ENCODE measurements around the gene TSPAN32.

Gene TSPAN32

GRCh38 chr11:2304506-2305139 is 2.8 kb downstream of the TSPAN32 start:
- DNase-seq (ENCODE audit: low spot score), result no peak

- peak; percentile 35 for DNase-seq (ENCODE audit: low spot score)
These were observed 3.4 kb downstream of the TSPAN32 start for GRCh38 chr11:2305140-2305778.

DNA sequence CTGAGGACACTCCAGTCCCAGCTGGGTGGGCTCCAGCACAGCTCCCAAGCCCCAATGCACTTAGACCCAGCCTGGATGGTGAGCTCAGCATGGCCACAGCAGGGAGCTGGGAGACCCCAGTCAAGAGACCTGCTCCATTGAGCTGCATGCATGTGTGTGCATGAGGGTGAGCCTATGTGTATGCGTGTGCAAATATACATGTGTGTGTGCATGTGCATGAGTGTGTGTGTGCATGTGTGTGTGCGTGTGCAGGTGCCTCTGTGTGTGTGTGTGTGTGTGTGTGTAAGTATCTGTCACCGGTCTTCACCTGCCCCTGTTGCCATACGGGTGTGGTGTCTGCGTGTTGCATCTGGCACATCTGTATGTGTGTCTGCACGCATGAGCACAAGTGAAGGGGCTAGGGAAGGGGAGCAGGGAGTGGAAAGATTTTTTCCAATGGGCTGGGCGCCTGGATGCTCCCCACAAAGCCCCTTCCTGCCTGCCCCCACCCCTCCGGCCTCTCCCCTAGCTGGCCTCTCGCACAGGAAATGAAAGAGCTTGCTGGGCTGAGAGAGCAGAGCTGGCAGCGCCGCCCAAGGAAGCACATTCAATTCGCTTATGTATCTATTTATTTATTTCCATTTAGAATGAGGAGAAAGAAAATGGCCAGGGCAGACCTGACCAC is 4.1 kb downstream of the TSPAN32 start:
- no peak for DNase-seq (ENCODE audit: low spot score)

- DNase-seq (ENCODE audit: low spot score), result no peak
These were observed 4.6 kb downstream of the TSPAN32 start for GRCh38 chr11:2306452-2306823.

- DNase-seq (ENCODE audit: low spot score), result no peak
These were observed 5.2 kb downstream of the TSPAN32 start for GRCh38 chr11:2306877-2307500.

DNA sequence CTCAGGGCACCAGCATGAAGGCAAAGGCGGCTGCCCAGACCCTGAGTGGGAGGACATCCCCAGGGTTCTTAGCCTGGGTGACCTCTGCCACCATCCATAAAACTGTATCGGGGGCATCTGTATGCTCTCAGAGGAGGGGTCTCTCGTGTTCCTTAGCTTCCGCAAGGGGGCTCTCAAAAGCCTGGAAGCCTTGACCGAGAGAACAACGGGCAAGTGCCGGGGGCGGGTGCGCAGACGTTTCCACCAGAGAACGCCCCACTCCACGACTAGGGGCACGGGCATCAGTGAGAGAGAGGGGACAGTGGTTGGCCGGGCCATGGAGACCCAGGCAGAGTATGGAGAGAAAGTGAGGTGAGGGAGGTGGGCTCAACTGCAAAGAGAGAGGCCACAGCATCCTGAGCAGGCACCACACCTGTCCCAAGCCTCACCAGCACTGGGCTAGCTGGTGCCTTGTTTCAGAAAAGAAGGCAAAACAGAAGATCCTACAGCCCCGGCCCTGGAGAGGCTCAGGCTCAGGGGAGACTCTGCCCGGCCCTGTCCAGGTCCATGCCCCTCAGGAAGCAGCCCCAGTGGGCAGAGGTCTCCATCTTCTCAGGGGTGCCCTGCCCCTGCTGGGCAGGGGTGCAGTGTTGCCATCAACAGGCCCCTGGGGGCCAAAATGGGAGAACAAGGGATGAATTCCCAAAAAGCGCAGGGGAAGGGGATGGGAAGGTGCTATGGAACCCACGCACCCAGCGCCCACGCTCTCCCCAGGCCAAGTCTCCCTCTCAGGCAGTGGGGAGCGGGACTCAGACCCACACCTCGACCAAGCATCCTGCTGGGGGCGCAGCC is 5.9 kb downstream of the TSPAN32 start:
- no peak for DNase-seq (ENCODE audit: low spot score)

GRCh38 chr11:2308713-2309112 is 6.9 kb downstream of the TSPAN32 start:
- no peak for DNase-seq (ENCODE audit: low spot score)

- no peak for DNase-seq (ENCODE audit: low spot score)
These were observed 7.6 kb downstream of the TSPAN32 start for GRCh38 chr11:2309251-2310072.

DNA sequence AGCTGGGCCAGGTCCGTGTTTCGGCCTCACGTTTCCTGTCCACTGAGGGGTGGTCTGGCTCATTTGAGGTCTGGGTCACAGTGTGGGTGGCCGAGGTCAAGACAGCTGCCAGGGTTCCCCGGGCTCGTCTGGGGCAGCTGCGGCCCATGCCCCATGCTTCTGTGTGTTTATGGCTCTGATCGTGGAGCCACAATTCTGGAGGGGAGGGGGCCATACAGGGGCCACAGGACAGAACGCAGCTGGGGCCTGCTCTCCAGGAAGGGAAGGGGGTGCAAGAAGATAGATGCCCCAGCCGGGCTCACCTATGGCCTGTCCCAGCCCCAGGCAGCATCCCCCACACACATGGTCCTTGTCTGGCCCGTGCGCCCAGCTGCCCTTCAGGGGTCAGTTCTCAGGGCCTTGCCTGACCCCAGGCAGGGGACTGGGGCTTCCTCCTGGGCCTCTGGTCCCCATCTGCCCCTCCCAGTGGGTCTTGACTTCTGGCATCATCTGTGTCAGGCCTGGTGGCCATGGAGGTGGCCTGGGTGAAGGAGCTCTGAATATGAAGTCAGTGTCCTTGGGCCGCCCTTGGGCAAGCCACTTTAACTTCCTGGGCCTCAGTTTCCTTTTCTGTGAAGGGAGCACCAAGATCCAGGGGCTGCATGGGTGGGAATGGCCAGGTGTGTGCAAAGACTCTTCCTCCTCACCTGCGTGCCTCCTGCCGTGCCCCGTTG is 8.4 kb downstream of the TSPAN32 start:
- no peak for DNase-seq (ENCODE audit: low spot score)

DNA sequence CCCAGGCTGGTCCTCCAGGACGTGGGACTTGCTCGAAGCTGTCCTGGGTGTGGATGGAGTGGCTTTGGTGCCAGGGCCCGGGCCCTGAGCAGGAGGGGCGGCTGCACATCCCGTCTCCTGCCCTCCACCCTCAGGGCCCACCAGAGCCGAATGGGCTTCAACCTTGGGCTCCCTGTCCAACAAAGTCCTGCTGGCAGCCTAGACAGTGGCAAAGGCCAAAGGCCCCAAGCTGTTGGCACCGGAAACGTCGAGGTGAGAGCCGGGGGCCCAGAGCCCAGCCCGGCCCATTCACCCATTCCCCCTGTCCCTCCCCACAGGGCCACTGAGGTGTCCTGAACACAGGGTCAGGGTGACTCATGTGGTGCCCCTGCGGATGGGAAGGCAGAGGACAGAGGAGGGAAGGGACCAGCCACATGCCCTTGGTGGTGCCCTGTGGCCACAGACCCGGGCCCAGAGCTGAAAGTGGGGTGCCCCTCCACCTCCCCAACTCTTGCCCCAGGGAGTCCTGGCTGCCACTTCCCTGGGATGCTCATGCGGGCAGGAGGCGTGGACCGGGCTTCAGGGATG is 9.1 kb downstream of the TSPAN32 start:
- DNase-seq (ENCODE audit: low spot score), result no peak

DNA sequence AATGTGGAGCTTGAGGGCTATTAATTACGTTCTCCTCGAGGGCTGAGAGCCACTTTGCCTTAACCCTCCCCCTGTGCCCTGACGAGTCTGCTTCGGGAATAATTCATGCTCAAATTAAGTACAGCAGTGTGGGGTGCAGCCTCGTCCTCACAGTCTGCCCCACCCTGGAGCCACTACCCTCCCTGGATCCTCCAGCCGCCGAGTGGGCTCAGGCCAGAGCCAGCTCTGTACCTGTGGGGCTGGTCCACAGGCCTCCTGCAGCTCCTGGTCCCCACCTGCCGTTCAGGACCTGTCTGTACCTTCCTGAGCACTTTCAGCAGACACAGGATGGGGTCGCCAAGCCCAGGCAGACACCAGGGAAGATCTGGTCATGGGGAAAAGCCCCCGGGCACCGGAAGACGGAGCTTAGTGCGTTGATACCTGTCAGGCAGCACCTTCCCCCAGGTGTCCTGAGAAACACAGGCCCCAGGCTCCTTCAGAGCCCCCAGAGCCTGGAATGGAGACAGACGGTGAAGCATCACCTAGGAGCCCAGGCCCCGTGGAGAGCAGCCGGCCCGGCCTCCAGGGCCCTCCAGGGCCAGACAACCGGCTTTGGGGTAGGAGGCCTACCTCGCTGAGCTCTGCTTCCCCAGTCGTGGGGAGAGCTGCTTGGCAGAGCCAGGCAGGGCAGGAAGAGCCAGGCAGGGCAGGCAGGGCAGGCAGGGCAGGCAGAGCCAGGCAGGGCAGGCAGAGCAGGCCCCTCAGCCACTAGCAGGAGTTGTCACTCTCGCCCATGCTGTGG is 9.7 kb downstream of the TSPAN32 start:
- DNase-seq (ENCODE audit: low spot score), result no peak

DNA sequence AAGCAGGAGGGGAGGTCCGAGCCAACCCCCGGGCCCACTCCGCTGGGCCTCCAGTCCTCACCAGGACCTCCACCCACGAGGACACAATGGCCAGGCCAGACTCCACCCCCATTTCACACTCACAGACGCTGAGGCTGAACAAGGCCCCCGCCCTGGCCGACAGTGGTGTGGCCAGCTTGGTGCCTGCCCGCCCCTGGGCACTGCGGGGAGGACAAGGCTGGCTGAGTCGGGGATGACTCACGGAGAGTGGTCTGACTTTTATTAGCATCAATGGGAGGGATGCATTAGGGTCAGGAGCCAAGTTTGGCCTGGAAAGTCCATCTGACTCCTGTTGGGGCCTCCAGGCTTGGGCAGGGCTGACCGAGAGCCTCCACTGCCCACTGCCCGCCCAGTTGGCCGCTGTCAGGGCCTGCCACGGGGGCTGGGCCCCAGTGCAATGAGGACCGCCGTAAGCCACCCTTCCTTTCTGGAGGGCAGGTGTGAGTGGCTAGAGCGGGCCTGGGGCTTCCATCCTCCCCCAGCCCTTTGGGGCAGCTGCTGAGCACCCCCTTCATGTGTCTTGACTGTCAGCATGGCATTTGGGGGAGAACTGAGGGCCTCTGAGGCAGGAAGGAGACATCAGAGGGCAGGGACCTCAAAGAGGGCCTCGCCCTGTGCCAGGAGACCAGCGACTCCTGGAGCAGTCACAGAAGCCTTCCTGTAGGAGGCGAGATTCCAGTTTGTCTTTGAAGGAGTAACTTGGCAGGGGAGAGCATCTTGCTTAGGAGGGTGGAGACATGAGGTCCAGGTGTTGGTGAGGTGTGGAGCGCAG is 10.6 kb downstream of the TSPAN32 start:
- DNase-seq (ENCODE audit: low spot score), result no peak

DNA sequence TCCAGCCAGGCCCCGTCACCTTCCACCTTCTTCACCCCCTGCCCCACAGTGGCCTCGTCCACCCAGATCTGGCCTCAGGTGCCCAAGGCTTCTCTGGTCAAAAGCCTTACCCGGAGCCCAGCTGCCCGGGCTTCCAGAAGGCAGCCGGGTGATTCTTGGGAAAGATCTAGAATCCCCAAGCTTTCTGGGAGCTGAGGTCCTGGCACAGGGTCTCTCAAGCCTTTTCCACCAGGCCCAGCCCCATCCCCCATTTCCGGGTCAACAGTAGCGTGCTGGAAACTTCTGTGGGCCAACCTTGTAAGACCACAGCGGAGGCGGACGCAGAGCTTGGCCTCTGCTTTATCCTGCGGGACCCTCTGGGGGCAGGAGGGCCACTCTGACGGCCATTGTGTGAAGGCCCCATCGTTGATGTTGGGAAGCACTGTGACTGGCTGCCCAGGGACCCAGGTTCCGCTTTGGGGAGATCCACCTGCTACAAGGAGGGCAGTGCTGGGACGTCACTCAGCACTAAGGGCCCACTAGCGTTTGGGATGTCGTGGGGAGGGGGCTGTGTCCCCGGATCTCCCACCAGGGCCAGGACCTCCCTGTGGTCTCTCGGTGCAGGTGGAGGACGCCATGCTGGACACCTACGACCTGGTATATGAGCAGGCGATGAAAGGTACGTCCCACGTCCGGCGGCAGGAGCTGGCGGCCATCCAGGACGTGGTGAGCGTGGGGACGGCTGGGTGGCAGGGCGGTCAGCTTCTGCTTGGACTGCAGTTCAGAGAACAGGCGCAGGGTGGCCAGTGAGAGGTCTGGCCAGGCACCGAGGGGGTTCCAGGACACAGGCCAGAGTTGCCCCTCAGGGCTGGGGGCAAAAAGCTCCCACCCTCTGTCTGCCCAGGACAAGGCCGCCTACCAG is 11.5 kb downstream of the TSPAN32 start:
- no peak for DNase-seq (ENCODE audit: low spot score)

DNA sequence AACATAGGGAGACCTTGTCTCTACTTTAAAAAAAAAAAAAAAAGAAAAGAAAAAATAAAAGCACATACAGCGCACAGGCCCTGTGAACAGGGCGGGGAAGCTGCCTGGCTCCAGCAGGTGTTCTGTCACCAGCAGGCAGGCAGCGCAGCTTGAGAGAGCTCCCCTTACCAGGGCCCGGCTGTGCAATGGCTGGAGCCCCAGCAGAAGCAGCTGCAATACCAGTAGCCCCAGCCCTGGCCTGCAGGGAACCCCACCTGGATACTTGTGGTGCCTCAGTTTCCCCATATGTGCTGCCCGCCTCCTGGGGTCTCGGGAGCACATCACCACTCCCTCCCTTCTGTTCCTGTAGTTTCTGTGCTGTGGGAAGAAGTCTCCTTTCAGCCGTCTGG is 12.3 kb downstream of the TSPAN32 start:
- no peak for DNase-seq (ENCODE audit: low spot score)

- no peak for DNase-seq (ENCODE audit: low spot score)
These were observed 12.9 kb downstream of the TSPAN32 start for GRCh38 chr11:2314525-2315394.

DNA sequence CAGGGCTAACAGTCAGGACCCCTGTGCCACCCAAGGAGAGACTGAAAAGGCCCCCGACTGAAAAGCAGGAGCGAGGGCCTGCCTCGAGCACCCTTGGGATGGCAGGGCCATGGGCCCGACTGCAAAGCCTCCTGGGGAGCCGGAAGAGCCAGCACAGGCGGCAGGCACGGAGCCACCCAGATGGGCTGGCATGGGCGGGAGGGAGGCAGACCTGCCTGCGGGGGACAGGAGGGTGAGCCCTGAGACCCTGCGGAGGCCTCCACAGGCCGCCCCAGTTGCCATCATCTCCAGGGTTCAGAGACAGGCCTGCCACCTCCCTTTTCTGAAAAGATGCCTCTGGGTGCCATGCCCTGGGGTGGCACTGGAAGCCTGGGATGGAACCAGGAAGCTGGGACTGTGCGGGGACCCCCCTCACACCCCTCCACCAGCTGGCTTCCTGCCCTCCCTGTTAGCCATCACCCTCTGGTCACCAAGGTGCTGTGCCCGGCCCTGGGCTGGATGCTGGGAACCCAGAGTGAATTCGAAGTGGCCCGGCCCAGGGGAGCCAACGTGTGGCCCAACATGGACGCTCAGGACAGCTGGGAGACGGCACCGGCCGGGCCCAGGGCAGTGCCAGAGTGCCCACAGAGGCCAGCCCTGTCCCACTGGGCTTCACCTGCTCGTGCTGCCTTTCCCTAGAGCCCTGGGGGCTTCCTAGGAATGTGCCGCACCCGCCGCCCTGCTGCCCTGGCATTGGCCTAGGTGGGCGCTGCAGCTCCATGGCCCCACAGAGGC is 13.8 kb downstream of the TSPAN32 start:
- DNase-seq (ENCODE audit: low spot score), result no peak
